CD14-positive monocyte (primary cell): ENCODE measurements around the gene SLC9B1. TPM values are rescaled to one million over a fixed set of nuclear protein-coding genes. Genes with fewer than 3 reads are reported as not detected.

Experiments
- DNase-seq, 3 donors: peaks; one replicate each; pipeline ENCODE4 v3.0.0-alpha.2; 2011 to 2022
- H2AFZ ChIP-seq: 2 replicates; pipeline ENCODE4 v1.6.0; 2012; ENCODE audit warnings: mild to moderate bottlenecking, low read depth, low read length, inconsistent platforms; ENCODE audit not compliant: insufficient read depth, poor library complexity, severe bottlenecking
- H3K27ac ChIP-seq, 2 donors: 1 replicate in 1 of 2; 2 replicates in 1 of 2; pipeline ENCODE4 v1.5.1; 2012 to 2013; ENCODE audit warnings: low read length in 2 of 2, control low read depth in 1 of 2, inconsistent platforms in 1 of 2, low read depth in 1 of 2, mild to moderate bottlenecking in 1 of 2
- H3K27me3 ChIP-seq, 2 donors: one replicate each; pipeline versions ENCODE4 v1.6.0 to v1.6.1; 2011 to 2013; ENCODE audit warnings: low read length in 2 of 2; ENCODE audit not compliant: control insufficient read depth in 2 of 2, insufficient read depth in 2 of 2
- H3K36me3 ChIP-seq, 2 donors: replicated peaks in 1 of 2; 1 replicate in 1 of 2; 2 replicates in 1 of 2; pipeline versions ENCODE4 v1.5.1 to v1.6.1; 2012 to 2013; ENCODE audit warnings: low read length in 2 of 2, control low read depth in 1 of 2, inconsistent platforms in 1 of 2, mild to moderate bottlenecking in 1 of 2; ENCODE audit not compliant: insufficient read depth in 2 of 2, control insufficient read depth in 1 of 2
- H3K4me1 ChIP-seq, 2 donors: 1 replicate in 1 of 2; 2 replicates in 1 of 2; pipeline versions ENCODE4 v1.5.1 to v1.6.1; 2012 to 2013; ENCODE audit warnings: low read length in 2 of 2, control low read depth in 1 of 2, inconsistent platforms in 1 of 2, mild to moderate bottlenecking in 1 of 2, moderate library complexity in 1 of 2; ENCODE audit not compliant: insufficient read depth in 2 of 2, control insufficient read depth in 1 of 2
- H3K4me2 ChIP-seq: replicated peaks from 2 replicates; pipeline ENCODE3; 2012; ENCODE audit warnings: low read length, moderate library complexity, mild to moderate bottlenecking; ENCODE audit not compliant: poor library complexity, severe bottlenecking; ENCODE audit errors: extremely low read depth
- H3K4me3 ChIP-seq, 3 experiments: fragments of 200-600 bp in 1 of 3; sonication (generic) in 1 of 3; replicated peaks in 1 of 3; 1 replicate in 2 of 3; 2 replicates in 1 of 3; pipeline ENCODE4 v1.5.1; 2011 to 2013; ENCODE audit warnings: low read length in 3 of 3, mild to moderate bottlenecking in 3 of 3, control low read depth in 2 of 3, low read depth in 2 of 3, inconsistent platforms in 1 of 3, moderate library complexity in 1 of 3
- H3K79me2 ChIP-seq: 2 replicates; pipeline ENCODE4 v1.6.0; 2012; ENCODE audit warnings: mild to moderate bottlenecking, control low read depth, inconsistent platforms, low read length, moderate library complexity; ENCODE audit not compliant: insufficient read depth
- H3K9ac ChIP-seq: 2 replicates; pipeline ENCODE4 v1.6.0; 2017; ENCODE audit warnings: low read length, mild to moderate bottlenecking; ENCODE audit not compliant: insufficient read depth, poor library complexity, severe bottlenecking
- H3K9me3 ChIP-seq, 2 donors: replicated peaks in 1 of 2; 1 replicate in 1 of 2; 2 replicates in 1 of 2; pipeline versions ENCODE4 v1.5.1 to v1.6.1; 2012 to 2013; ENCODE audit warnings: low read length in 2 of 2, control low read depth in 1 of 2; ENCODE audit not compliant: control insufficient read depth in 1 of 2, insufficient read depth in 1 of 2
- H4K20me1 ChIP-seq: 2 replicates; pipeline ENCODE4 v1.6.0; 2012; ENCODE audit warnings: mild to moderate bottlenecking, low read length, control low read depth, moderate library complexity; ENCODE audit not compliant: insufficient read depth
- H3K27ac Mint-ChIP-seq, 7 donors: one replicate each; pipeline ENCODE4 v1.8.0; 2020; ENCODE audit warnings: mild to moderate bottlenecking in 7 of 7, mixed read lengths in 7 of 7, moderate library complexity in 6 of 7, inconsistent platforms in 2 of 7
- H3K27me3 Mint-ChIP-seq, 3 donors: one replicate each; pipeline ENCODE4 v1.8.0; 2021 to 2022; ENCODE audit warnings: low read depth in 3 of 3, mild to moderate bottlenecking in 3 of 3, mixed read lengths in 3 of 3, moderate library complexity in 3 of 3, inconsistent platforms in 1 of 3
- H3K36me3 Mint-ChIP-seq, 2 donors: one replicate each; pipeline ENCODE4 v1.8.0; 2020; ENCODE audit warnings: mixed read lengths in 2 of 2, inconsistent platforms in 1 of 2, mild to moderate bottlenecking in 1 of 2
- H3K4me1 Mint-ChIP-seq: one replicate; pipeline ENCODE4 v1.8.0; 2020; ENCODE audit warnings: mild to moderate bottlenecking, mixed read lengths
- H3K4me3 Mint-ChIP-seq, 2 donors: one replicate each; pipeline ENCODE4 v1.8.0; 2020; ENCODE audit warnings: mild to moderate bottlenecking in 2 of 2, mixed read lengths in 2 of 2, moderate library complexity in 1 of 2
- H3K9me3 Mint-ChIP-seq, 7 donors: one replicate each; pipeline ENCODE4 v1.8.0; 2020 to 2022; ENCODE audit warnings: mixed read lengths in 7 of 7, mild to moderate bottlenecking in 6 of 7, moderate library complexity in 6 of 7, inconsistent platforms in 2 of 7
- CTCF ChIP-seq: fragments of 200-600 bp; IDR thresholded peaks from one replicate; pipeline ENCODE4 v1.8.0; 2022; ENCODE audit warnings: antibody characterized with exemption, mild to moderate bottlenecking
- WGBS: methylation state at CpG from one replicate; pipeline ENCODE4 v1.1.5; 2013; ENCODE audit warnings: missing lambda C conversion rate; ENCODE audit not compliant: insufficient coverage; 5-methylcytosine and 5-hydroxymethylcytosine counted together
- intact Hi-C, 2 donors: fragments of 100-400 bp; cut with micrococcal nuclease; formaldehyde crosslinking; loops; one replicate each; pipeline versions ENCODE4 v1.15.0 to v1.15.1; 2023
- polyA plus RNA-seq, 3 donors: library from polyadenylated mRNA; depleted of rRNA in 1 of 3; unstranded in 2 of 3; stranded (reverse) in 1 of 3; fragments of 300-500 nt in 2 of 3; fragments of >200 nt in 1 of 3; fragmentation: Illumina TruSeq in 2 of 3; gene quantifications; 1 replicate in 2 of 3; 2 replicates in 1 of 3; pipeline ENCODE4 v1.2.3, GENCODE V29; 2012 to 2021

SLC9B1 gene
- polyA plus RNA-seq, 3 donors, result 0.13 to 1.5 (median 0.47) TPM

GRCh38 chr4:103052779-103053178 lies 33.3 kb upstream of the SLC9B1 start:
- H3K4me1 ChIP-seq, result peaks cover 4 to 8% of the 10 kb centered on the region in 2 donors
- no peaks in the 10 kb centered on the region for H3K79me2 ChIP-seq
- H3K9me3 Mint-ChIP-seq, result peaks cover 0 to 5% (median 0%) of the 10 kb centered on the region in 7 donors
- no peak for TF ChIP-seq CTCF
- H3K36me3 Mint-ChIP-seq, result no peaks in the 10 kb centered on the region
- no peak overlapping the region for H3K9ac ChIP-seq
- no peaks in the 10 kb centered on the region for H4K20me1 ChIP-seq
- no peak overlapping the region for H2AFZ ChIP-seq
- no peaks in the 10 kb centered on the region for H3K27me3 ChIP-seq
- peaks cover 5% of the 10 kb centered on the region for H3K4me1 Mint-ChIP-seq
- no peak overlapping the region for H3K4me2 ChIP-seq
- H3K36me3 ChIP-seq, result no peaks in the 10 kb centered on the region
- H3K4me3 Mint-ChIP-seq, result no peak overlapping the region
- H3K9me3 ChIP-seq, result no peaks in the 10 kb centered on the region
- 50% methylated on average over 1 of the region's 3 CpGs for WGBS
- intact Hi-C loops, result loop anchor here in 1 of 2 donors (5.0 kb wide), 1 partner anchor 35 kb away; no protein-coding TSS in a partner anchor
- H3K4me3 ChIP-seq, result no peak overlapping the region
- DNase-seq, result no peak
- no peak overlapping the region for H3K27ac ChIP-seq
- no peaks in the 10 kb centered on the region for H3K27me3 Mint-ChIP-seq
- H3K27ac Mint-ChIP-seq, result no peak overlapping the region

- H3K27me3 Mint-ChIP-seq, result no peaks in the 10 kb centered on the region
- H3K4me3 ChIP-seq, result no peak overlapping the region
- no peaks in the 10 kb centered on the region for H3K36me3 Mint-ChIP-seq
- intact Hi-C loops, result loop anchor here in 1 of 2 donors (5.0 kb wide), 1 partner anchor 35 kb away; no protein-coding TSS in a partner anchor
- no peak overlapping the region for H3K4me3 Mint-ChIP-seq
- H3K4me2 ChIP-seq, result no peak overlapping the region
- H2AFZ ChIP-seq, result no peak overlapping the region
- peaks cover 4 to 8% of the 10 kb centered on the region in 2 donors for H3K4me1 ChIP-seq
- H3K9ac ChIP-seq, result no peak overlapping the region
- H3K9me3 Mint-ChIP-seq, result peaks cover 0 to 5% (median 0%) of the 10 kb centered on the region in 7 donors
- DNase-seq, result no peak
- no peaks in the 10 kb centered on the region for H3K36me3 ChIP-seq
- no peak for TF ChIP-seq CTCF
- 100% methylated on average over 1 of the region's 3 CpGs for WGBS
- no peaks in the 10 kb centered on the region for H3K79me2 ChIP-seq
- H3K9me3 ChIP-seq, result no peaks in the 10 kb centered on the region
- H3K27ac Mint-ChIP-seq, result no peak overlapping the region
- no peaks in the 10 kb centered on the region for H4K20me1 ChIP-seq
- no peaks in the 10 kb centered on the region for H3K27me3 ChIP-seq
- H3K4me1 Mint-ChIP-seq, result peaks cover 5% of the 10 kb centered on the region
- H3K27ac ChIP-seq, result no peak overlapping the region
These were observed 32.6 kb upstream of the SLC9B1 start for GRCh38 chr4:103052145-103052544.
